NCI-H1092 (cell line): Measurements from ENCODE around the gene HTR3A.

Experiments
- DNase-seq: peaks from one replicate; lab custom pipeline; 2025; lab: John Stamatoyannopoulos, UW

HTR3A gene

GRCh38 chr11:113979431-113979830 lies 4.5 kb downstream of the HTR3A start:
- peak; percentile 35 for DNase-seq

- DNase-seq: no peak
Measured at GRCh38 chr11:113980785-113981184, 5.9 kb downstream of the HTR3A start.

- DNase-seq: no peak
Measured at GRCh38 chr11:113982306-113982705, 7.4 kb downstream of the HTR3A start.

- no peak for DNase-seq
Measured at GRCh38 chr11:113984781-113985180, 9.9 kb downstream of the HTR3A start.

- DNase-seq: no peak
Measured at GRCh38 chr11:113985906-113986305, 11.0 kb downstream of the HTR3A start.

GRCh38 chr11:113986351-113987140 lies 11.6 kb downstream of the HTR3A start:
- DNase-seq: no peak

GRCh38 chr11:113989381-113989780 lies 14.5 kb downstream of the HTR3A start:
- DNase-seq: no peak

GRCh38 chr11:113989916-113990315 lies 15.0 kb downstream of the HTR3A start:
- DNase-seq: no peak

GRCh38 chr11:113991170-113991569 lies 16.3 kb downstream of the HTR3A start:
- no peak for DNase-seq

GRCh38 chr11:113991718-113992458 lies 17.0 kb downstream of the HTR3A start:
- peak; percentile 92 for DNase-seq

- DNase-seq: peak; percentile 86
Measured at GRCh38 chr11:113992459-113993110, 17.7 kb downstream of the HTR3A start.

- DNase-seq: no peak
Measured at GRCh38 chr11:113994077-113994954, 19.4 kb downstream of the HTR3A start.

GRCh38 chr11:113997473-113997872 lies 22.6 kb downstream of the HTR3A start:
- DNase-seq: no peak

- DNase-seq: no peak
Measured at GRCh38 chr11:113998574-113998973, 23.7 kb downstream of the HTR3A start.

- no peak for DNase-seq
Measured at GRCh38 chr11:114000526-114000925, 25.6 kb downstream of the HTR3A start.

- DNase-seq: no peak
Measured at GRCh38 chr11:114001416-114001815, 26.5 kb downstream of the HTR3A start.

GRCh38 chr11:114008331-114008730 lies 33.4 kb downstream of the HTR3A start:
- no peak for DNase-seq

- no peak for DNase-seq
Measured at GRCh38 chr11:114010931-114011330, 36.0 kb downstream of the HTR3A start.

- no peak for DNase-seq
Measured at GRCh38 chr11:114011443-114011842, 36.5 kb downstream of the HTR3A start.

GRCh38 chr11:114015117-114015516 lies 40.2 kb downstream of the HTR3A start:
- DNase-seq: no peak

GRCh38 chr11:114016986-114017385 lies 42.1 kb downstream of the HTR3A start:
- no peak for DNase-seq

- no peak for DNase-seq
Measured at GRCh38 chr11:114017723-114018122, 42.8 kb downstream of the HTR3A start.
